ENCODE data around the gene IGF2BP1. TPM values are rescaled to one million over a fixed set of nuclear protein-coding genes. Genes with fewer than 3 reads are reported as not detected.

The IGF2BP1 gene
- total RNA-seq, 2 experiments from 2014 or later: not detected

DNA sequence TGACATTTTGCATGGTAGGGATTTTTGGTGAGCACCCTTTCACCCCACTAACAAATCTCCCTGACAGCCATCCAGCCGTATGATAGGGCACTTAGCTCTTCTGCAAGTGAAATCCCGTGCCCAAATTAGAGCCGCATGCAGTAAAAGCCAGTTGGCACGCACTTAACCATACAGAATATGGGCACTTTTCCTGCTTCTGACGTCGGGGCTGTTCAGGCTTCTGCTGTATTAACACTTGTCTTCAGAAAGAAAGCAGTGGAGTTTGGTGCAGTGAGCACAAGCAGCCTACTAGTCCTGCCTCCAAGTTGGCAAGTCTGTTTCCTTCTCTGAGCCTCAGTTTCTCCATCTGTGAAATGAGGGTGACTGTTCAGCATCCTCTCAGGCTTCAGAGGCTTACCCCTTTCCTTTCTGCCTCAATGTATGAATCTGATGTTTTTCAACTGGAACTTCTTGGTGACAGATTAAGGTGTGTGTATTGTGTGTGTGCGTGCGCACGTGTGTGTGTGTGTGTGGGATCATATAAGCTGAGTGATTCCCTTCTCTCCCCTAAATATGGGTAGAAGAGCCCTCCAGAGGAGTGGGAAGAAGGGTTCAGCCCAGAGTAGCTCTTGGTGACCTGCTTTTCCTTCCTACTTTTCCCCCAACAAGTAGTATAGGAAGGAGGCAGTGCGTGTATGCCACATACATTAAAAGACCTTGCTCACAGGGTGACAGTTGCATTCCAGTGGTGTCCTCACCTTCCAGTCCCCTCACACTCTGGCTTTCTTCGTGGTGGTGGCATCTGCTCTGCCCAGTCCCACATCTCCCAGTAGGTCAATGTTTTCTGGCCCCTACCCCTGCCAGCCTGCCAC, 19.0 kb downstream of the IGF2BP1 start:
- intact Hi-C loops (cut with DNase I, micrococcal nuclease): no loop called here
- no peaks in the 10 kb centered on the region for H3K4me1 Mint-ChIP-seq (ENCODE audit: low read depth)
- Histone ChIP-seq H3K27me3 (ENCODE audit: control insufficient read depth in 1 of 2, insufficient read depth in 2 of 2, low read length in 2 of 2) (peaks cover 33 to 52% of the 10 kb centered on the region in 2 experiments), H3K4me3 (ENCODE audit: low read length) (no peak overlapping the region), H3K36me3 (ENCODE audit: insufficient read depth, low read length) (no peaks in the 10 kb centered on the region), H3K4me1 (ENCODE audit: insufficient read depth, low read length) (no peaks in the 10 kb centered on the region), H3K27ac (ENCODE audit: low read depth in 1 of 2, low read length in 2 of 2) (no peak overlapping the region), H3K9me3 (ENCODE audit: control insufficient read depth in 1 of 2, insufficient read depth in 1 of 2, low read length in 2 of 2) (peaks cover 0 to 5% of the 10 kb centered on the region in 2 experiments)
- DNase-seq: no peak
- POLR2A ChIA-PET: no interaction called here
- CTCF ChIA-PET: no interaction called here
- no peak overlapping the region for H3K27ac Mint-ChIP-seq
- H3K9me3 Mint-ChIP-seq: no peaks in the 10 kb centered on the region
- H3K4me3 Mint-ChIP-seq: no peak overlapping the region
- ATAC-seq (ENCODE audit: poor library complexity): no peak
- peaks cover 74% of the 10 kb centered on the region for H3K27me3 Mint-ChIP-seq
- TF ChIP-seq, protein P1, sequence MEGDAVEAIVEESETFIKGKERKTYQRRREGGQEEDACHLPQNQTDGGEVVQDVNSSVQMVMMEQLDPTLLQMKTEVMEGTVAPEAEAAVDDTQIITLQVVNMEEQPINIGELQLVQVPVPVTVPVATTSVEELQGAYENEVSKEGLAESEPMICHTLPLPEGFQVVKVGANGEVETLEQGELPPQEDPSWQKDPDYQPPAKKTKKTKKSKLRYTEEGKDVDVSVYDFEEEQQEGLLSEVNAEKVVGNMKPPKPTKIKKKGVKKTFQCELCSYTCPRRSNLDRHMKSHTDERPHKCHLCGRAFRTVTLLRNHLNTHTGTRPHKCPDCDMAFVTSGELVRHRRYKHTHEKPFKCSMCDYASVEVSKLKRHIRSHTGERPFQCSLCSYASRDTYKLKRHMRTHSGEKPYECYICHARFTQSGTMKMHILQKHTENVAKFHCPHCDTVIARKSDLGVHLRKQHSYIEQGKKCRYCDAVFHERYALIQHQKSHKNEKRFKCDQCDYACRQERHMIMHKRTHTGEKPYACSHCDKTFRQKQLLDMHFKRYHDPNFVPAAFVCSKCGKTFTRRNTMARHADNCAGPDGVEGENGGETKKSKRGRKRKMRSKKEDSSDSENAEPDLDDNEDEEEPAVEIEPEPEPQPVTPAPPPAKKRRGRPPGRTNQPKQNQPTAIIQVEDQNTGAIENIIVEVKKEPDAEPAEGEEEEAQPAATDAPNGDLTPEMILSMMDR (IDR thresholded peaks at IDR 0.05): no peak
- no peaks in the 10 kb centered on the region for H3K36me3 Mint-ChIP-seq (ENCODE audit: low read depth)

DNA sequence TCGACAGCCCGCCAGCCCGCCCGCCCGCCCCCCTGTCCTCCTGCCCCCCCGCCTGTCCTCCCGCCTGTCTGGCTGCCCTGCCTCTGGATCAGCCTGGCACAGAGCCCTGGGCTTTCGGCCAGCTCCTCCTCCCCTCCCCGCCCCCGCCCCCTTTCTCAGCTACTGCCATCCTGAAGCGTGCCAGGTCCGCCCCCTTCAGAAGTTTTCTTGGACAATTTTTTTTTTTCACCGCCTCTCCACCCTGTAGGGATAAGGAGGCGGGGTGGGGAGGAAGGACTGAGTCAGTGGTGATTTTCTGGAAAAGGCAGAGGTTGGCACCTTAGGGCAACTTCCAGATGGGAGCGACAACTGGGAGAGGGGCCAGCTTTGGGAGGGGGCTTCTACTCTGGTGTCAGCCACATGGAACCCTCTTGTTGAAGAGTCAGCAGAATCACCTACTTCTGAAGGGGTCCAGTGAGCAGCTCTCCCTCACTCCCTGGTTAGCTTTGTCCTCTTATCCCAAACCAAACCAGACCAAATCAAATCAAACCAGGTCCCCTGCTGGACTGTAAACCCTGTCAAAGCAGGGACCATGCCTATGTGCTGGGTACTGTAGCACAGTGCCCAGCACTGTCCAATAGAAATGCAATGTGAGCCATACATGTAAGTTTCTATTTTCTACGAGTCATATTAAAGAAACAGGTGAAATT, 19.7 kb downstream of the IGF2BP1 start:
- TF ChIP-seq, protein P1 (IDR thresholded peaks at IDR 0.05): no peak

DNA sequence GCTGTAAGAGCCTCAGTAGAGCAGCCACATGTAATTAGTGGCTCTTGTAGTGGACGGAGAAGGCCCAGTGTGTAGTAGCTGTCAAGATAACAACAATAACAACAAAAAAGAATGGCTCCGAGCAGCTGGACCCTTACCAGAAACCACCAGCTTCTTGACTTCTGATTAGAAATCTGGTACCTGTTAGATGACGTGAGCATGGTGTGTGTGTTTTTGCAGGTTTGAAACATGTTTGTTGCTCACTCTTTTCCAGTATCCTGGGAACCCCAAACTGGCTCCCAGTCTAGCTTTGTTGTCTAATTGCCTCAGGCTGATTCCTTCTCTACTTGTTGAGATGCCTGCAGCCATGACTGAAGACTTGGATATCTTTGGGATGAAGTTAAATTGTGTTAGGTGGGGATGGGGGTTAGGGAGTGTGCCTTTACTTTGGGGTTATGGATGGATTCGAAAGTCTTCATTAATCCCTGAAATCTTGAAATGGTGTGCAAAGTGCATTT, 21.0 kb downstream of the IGF2BP1 start:
- ATAC-seq (ENCODE audit: poor library complexity) (no peak), DNase-seq (no peak)
- Mint-ChIP-seq H3K27me3 (peaks cover 61% of the 10 kb centered on the region), H3K9me3 (no peaks in the 10 kb centered on the region), H3K36me3 (ENCODE audit: low read depth) (no peaks in the 10 kb centered on the region), H3K27ac (no peak overlapping the region), H3K4me3 (no peak overlapping the region), H3K4me1 (ENCODE audit: low read depth) (no peaks in the 10 kb centered on the region)
- peaks cover 0 to 5% of the 10 kb centered on the region in 2 experiments for H3K9me3 ChIP-seq (ENCODE audit: control insufficient read depth in 1 of 2, insufficient read depth in 1 of 2, low read length in 2 of 2)
- peaks cover 23 to 33% of the 10 kb centered on the region in 2 experiments for H3K27me3 ChIP-seq (ENCODE audit: control insufficient read depth in 1 of 2, insufficient read depth in 2 of 2, low read length in 2 of 2)
- TF ChIP-seq, protein P1 (IDR thresholded peaks at IDR 0.05): no peak
- H3K4me1 ChIP-seq (ENCODE audit: insufficient read depth, low read length): no peaks in the 10 kb centered on the region
- no peak overlapping the region for H3K27ac ChIP-seq (ENCODE audit: low read depth in 1 of 2, low read length in 2 of 2)
- intact Hi-C loops (cut with DNase I, micrococcal nuclease): no loop called here
- CTCF ChIA-PET: no interaction called here
- no peaks in the 10 kb centered on the region for H3K36me3 ChIP-seq (ENCODE audit: insufficient read depth, low read length)
- POLR2A ChIA-PET: no interaction called here
- no peak overlapping the region for H3K4me3 ChIP-seq (ENCODE audit: low read length)

More for the DNA sequence above, 19.7 kb downstream of the IGF2BP1 start:
- POLR2A ChIA-PET: no interaction called here
- ATAC-seq (ENCODE audit: poor library complexity): no peak
- Mint-ChIP-seq H3K27ac (no peak overlapping the region), H3K4me3 (no peak overlapping the region), H3K27me3 (peaks cover 69% of the 10 kb centered on the region), H3K9me3 (no peaks in the 10 kb centered on the region), H3K4me1 (ENCODE audit: low read depth) (no peaks in the 10 kb centered on the region), H3K36me3 (ENCODE audit: low read depth) (no peaks in the 10 kb centered on the region)
- H3K9me3 ChIP-seq (ENCODE audit: control insufficient read depth in 1 of 2, insufficient read depth in 1 of 2, low read length in 2 of 2): peaks cover 0 to 5% of the 10 kb centered on the region in 2 experiments
- CTCF ChIA-PET: no interaction called here
- intact Hi-C loops (cut with DNase I, micrococcal nuclease): no loop called here
- peaks cover 33 to 45% of the 10 kb centered on the region in 2 experiments for H3K27me3 ChIP-seq (ENCODE audit: control insufficient read depth in 1 of 2, insufficient read depth in 2 of 2, low read length in 2 of 2)
- no peaks in the 10 kb centered on the region for H3K4me1 ChIP-seq (ENCODE audit: insufficient read depth, low read length)
- no peak for DNase-seq
- H3K36me3 ChIP-seq (ENCODE audit: insufficient read depth, low read length): no peaks in the 10 kb centered on the region
- H3K27ac ChIP-seq (ENCODE audit: low read depth in 1 of 2, low read length in 2 of 2): no peak overlapping the region
- H3K4me3 ChIP-seq (ENCODE audit: low read length): no peak overlapping the region
